GM21529 (cell line): Measurements from ENCODE around the gene PIP5K1C.
"Not testable (repeated sequence)": the region's sequence is repeated elsewhere in the genome, so short reads cannot be mapped to it uniquely, and the experiment has no call there.

Source experiments
- ATAC-seq: cut with Tn5 transposase; IDR thresholded peaks from one replicate; pipeline ENCODE4 v1.9.1; 2021; ENCODE audit not compliant: unreplicated experiment

Gene PIP5K1C

GRCh38 chr19:3661284-3662238, 38.7 kb downstream of the PIP5K1C start:
- no peak for ATAC-seq

- no peak for ATAC-seq
Measured at GRCh38 chr19:3660493-3661219, 39.6 kb downstream of the PIP5K1C start.

- no peak for ATAC-seq
Measured at GRCh38 chr19:3659746-3660112, 40.5 kb downstream of the PIP5K1C start.

GRCh38 chr19:3658870-3659745, 41.2 kb downstream of the PIP5K1C start:
- ATAC-seq = no peak

- no peak for ATAC-seq
Measured at GRCh38 chr19:3658004-3658869, 42.0 kb downstream of the PIP5K1C start.

GRCh38 chr19:3657395-3657769, 42.9 kb downstream of the PIP5K1C start:
- ATAC-seq = no peak

GRCh38 chr19:3656747-3657394, 43.4 kb downstream of the PIP5K1C start:
- no peak for ATAC-seq

GRCh38 chr19:3656073-3656746, 44.1 kb downstream of the PIP5K1C start:
- no peak for ATAC-seq

GRCh38 chr19:3655402-3656072, 44.7 kb downstream of the PIP5K1C start:
- ATAC-seq = no peak

GRCh38 chr19:3653865-3654513, 46.3 kb downstream of the PIP5K1C start:
- no peak for ATAC-seq

GRCh38 chr19:3653081-3653795, 47.0 kb downstream of the PIP5K1C start:
- no peak for ATAC-seq

- ATAC-seq = no peak
Measured at GRCh38 chr19:3652422-3652821, 47.8 kb downstream of the PIP5K1C start.

- ATAC-seq = no peak
Measured at GRCh38 chr19:3651684-3652083, 48.6 kb downstream of the PIP5K1C start.

- no peak for ATAC-seq
Measured at GRCh38 chr19:3649888-3650287, 50.4 kb downstream of the PIP5K1C start.

- ATAC-seq = no peak
Measured at GRCh38 chr19:3648037-3648905, 52.0 kb downstream of the PIP5K1C start.

GRCh38 chr19:3647102-3647501, 53.2 kb downstream of the PIP5K1C start:
- not testable (repeated sequence) for ATAC-seq
